Gastroesophageal sphincter (tissue), 4 donors: ENCODE results near the gene NUDT15. TPM values are rescaled to one million over a fixed set of nuclear protein-coding genes. Genes with fewer than 3 reads are reported as not detected.
A peak's percentile ranks its signal among the peaks of the same experiment; 100 is the strongest.
"Not testable (repeated sequence)": the region's sequence is repeated elsewhere in the genome, so short reads cannot be mapped to it uniquely, and the experiment has no call there.

Experiments
- ATAC-seq: fragments of 150-250 bp; one replicate; pipeline ENCODE4 v1.9.1; 2016; ENCODE audit warnings: mild to moderate bottlenecking, moderate library complexity
- H3K27ac ChIP-seq, 4 donors: fragments of 200-600 bp; sonication (generic) in 3 of 4; 1 replicate in 3 of 4; 2 replicates in 1 of 4; pipeline ENCODE4 v1.5.1; 2016 to 2019
- H3K27me3 ChIP-seq: fragments of 200-600 bp; sonication (generic); one replicate; pipeline ENCODE4 v1.5.1; 2019
- H3K36me3 ChIP-seq, 2 donors: fragments of 200-600 bp; sonication (generic); one replicate each; pipeline ENCODE4 v1.5.1; 2019; ENCODE audit warnings: control low read depth in 1 of 2
- H3K4me1 ChIP-seq, 3 donors: fragments of 200-600 bp; sonication (generic); 1 replicate in 2 of 3; 2 replicates in 1 of 3; pipeline ENCODE4 v1.5.1; 2016 to 2019; ENCODE audit warnings: control low read depth in 2 of 3
- H3K4me3 ChIP-seq, 2 donors: fragments of 200-600 bp; sonication (generic); one replicate each; pipeline ENCODE4 v1.5.1; 2019; ENCODE audit warnings: mild to moderate bottlenecking in 1 of 2, moderate library complexity in 1 of 2
- H3K9me3 ChIP-seq, 3 donors: fragments of 200-600 bp; sonication (generic); one replicate each; pipeline ENCODE4 v1.5.1; 2017 to 2019; ENCODE audit warnings: control low read depth in 2 of 3
- CTCF ChIP-seq, 4 experiments: fragments of 200-600 bp in 2 of 4; fragments of 450-650 bp in 2 of 4; sonication (generic) in 1 of 4; IDR thresholded peaks; one replicate each; pipeline ENCODE4 v1.5.1; 2017 to 2019; ENCODE audit warnings: antibody characterized with exemption in 4 of 4, mild to moderate bottlenecking in 2 of 4, moderate library complexity in 2 of 4
- EP300 ChIP-seq: sonication (generic); formaldehyde crosslinking; IDR thresholded peaks from one replicate; pipeline ENCODE4 v1.6.1; 2017; ENCODE audit warnings: antibody characterized with exemption, mild to moderate bottlenecking
- POLR2A ChIP-seq, 2 donors: fragments of 450-650 bp; IDR thresholded peaks; one replicate each; pipeline ENCODE4 v1.6.1; 2017; ENCODE audit warnings: antibody characterized with exemption in 2 of 2, mild to moderate bottlenecking in 2 of 2, moderate library complexity in 1 of 2
- POLR2AphosphoS5 ChIP-seq: sonication (generic); formaldehyde crosslinking; IDR thresholded peaks from one replicate; pipeline ENCODE4 v1.6.1; 2017; ENCODE audit warnings: antibody characterized with exemption
- WGBS, 2 donors: methylation state at CpG; one replicate each; pipeline ENCODE4 v1.1.5; 2018; ENCODE audit warnings: low coverage in 1 of 2; 5-methylcytosine and 5-hydroxymethylcytosine counted together
- total RNA-seq, 4 donors: library from RNA; depleted of rRNA; stranded (reverse); fragments of >200 nt; gene quantifications; one replicate each; pipeline ENCODE4 v1.1.0, GENCODE V29; 2016

NUDT15 gene
- total RNA-seq, 4 donors from 2014 or later = 6.1 to 7.5 (median 7.4) TPM

DNA sequence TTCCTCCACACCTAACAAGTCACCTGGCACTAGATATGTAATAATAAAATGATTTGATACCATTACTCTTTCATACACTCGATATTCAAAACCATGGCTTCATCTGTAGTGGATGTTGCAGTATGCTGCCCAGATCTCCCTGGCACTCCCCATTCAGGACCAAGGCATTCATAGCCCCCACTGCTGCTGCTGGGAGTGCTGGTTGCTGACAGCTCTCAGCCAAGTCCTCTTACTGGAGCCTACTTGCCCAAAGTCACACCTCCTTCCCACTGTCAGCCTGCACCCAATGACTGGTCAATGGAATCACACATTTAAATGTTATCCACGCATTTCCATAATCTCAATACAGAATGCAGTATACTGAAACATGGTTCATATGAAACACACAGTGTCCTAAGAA, 40.1 kb upstream of the NUDT15 start:
- no peak overlapping the region for H3K27ac ChIP-seq
- ATAC-seq = no peak
- H3K4me1 ChIP-seq = peaks cover 9 to 47% (median 11%) of the 10 kb centered on the region in 3 donors
- no peaks in the 10 kb centered on the region for H3K9me3 ChIP-seq
- TF ChIP-seq POLR2AphosphoS5 = no peak
- no peak for TF ChIP-seq POLR2A (IDR thresholded peaks at IDR 0.05)
- TF ChIP-seq CTCF (IDR thresholded peaks at IDR 0.05) = no peak
- TF ChIP-seq EP300 = no peak
- 92 to 93% methylated on average over 1 to 2 of the region's 2 CpGs for WGBS, 2 donors
- no peaks in the 10 kb centered on the region for H3K27me3 ChIP-seq
- H3K36me3 ChIP-seq = peaks cover 0 to 23% of the 10 kb centered on the region in 2 donors
- H3K4me3 ChIP-seq = no peak overlapping the region

- Histone ChIP-seq H3K9me3 (no peaks in the 10 kb centered on the region), H3K4me1 (peaks cover 9 to 47% (median 11%) of the 10 kb centered on the region in 3 donors), H3K36me3 (peaks cover 0 to 7% of the 10 kb centered on the region in 2 donors), H3K27ac (peak overlapping the region in 1 of 4 donors; percentile 90), H3K27me3 (no peaks in the 10 kb centered on the region), H3K4me3 (peak overlapping the region; percentile 79 to 99)
- no peak for ATAC-seq
- no peak for TF ChIP-seq EP300
- TF ChIP-seq POLR2A (IDR thresholded peaks at IDR 0.05) = no peak
- 29 to 33% methylated on average over 5 of the region's 5 CpGs for WGBS, 2 donors
Measured at GRCh38 chr13:47999973-48000372, 37.6 kb upstream of the NUDT15 start.

- 0% methylated on average over 3 of the region's 25 CpGs; no CpG with 5 or more reads in 1 of the 2 donors for WGBS, 2 donors
- TF ChIP-seq CTCF (IDR thresholded peaks at IDR 0.05) (no peak), POLR2AphosphoS5 (no peak), POLR2A (IDR thresholded peaks at IDR 0.05) (no peak), EP300 (no peak)
- Histone ChIP-seq H3K36me3 (peaks cover 0 to 7% of the 10 kb centered on the region in 2 donors), H3K27ac (peak overlapping the region; percentile 76 to 92 (median 88)), H3K4me3 (peak overlapping the region; percentile 79 to 99), H3K27me3 (no peaks in the 10 kb centered on the region), H3K9me3 (no peaks in the 10 kb centered on the region), H3K4me1 (peaks cover 9 to 47% (median 11%) of the 10 kb centered on the region in 3 donors)
- ATAC-seq = peak; percentile 44
Measured at GRCh38 chr13:48000559-48001113, 36.9 kb upstream of the NUDT15 start.

- ATAC-seq = peak; percentile 98
- H3K27me3 ChIP-seq = no peaks in the 10 kb centered on the region
- H3K4me3 ChIP-seq = peak within 1 kb of the TSS; percentile 79 to 99
- H3K27ac ChIP-seq = peak within 1 kb of the TSS; percentile 76 to 92 (median 88)
- H3K9me3 ChIP-seq = no peaks in the 10 kb centered on the region
- H3K36me3 ChIP-seq = peaks cover 0 to 1% of the 10 kb centered on the region in 2 donors
- TF ChIP-seq POLR2A (IDR thresholded peaks at IDR 0.05) (peak; percentile 44 to 52), POLR2AphosphoS5 (peak; percentile 69), EP300 (no peak), CTCF (IDR thresholded peaks at IDR 0.05) (no peak)
- H3K4me1 ChIP-seq = peaks cover 9 to 47% (median 11%) of the 10 kb centered on the region in 3 donors
- 7 to 17% methylated on average over 3 to 21 of the region's 52 CpGs for WGBS, 2 donors
Measured at GRCh38 chr13:48001114-48001881, 36.2 kb upstream of the NUDT15 start, which contains the start of gene SUCLA2. Gene SUCLA2, minus strand, starts transcription at chr13:48001273. Its CDS starts 4 bp downstream, at chr13:48001269.

- Histone ChIP-seq H3K27ac (peak overlapping the region in 1 of 4 donors; percentile 90), H3K4me1 (peaks cover 9 to 42% (median 11%) of the 10 kb centered on the region in 3 donors), H3K4me3 (peak overlapping the region in 1 of 2 donors; percentile 79)
- WGBS, 2 donors = 3 to 47% methylated on average over 3 to 4 of the region's 5 CpGs
- ATAC-seq, H3K27me3 ChIP-seq, H3K36me3 ChIP-seq, H3K9me3 ChIP-seq: not testable (repeated sequence)
Measured at GRCh38 chr13:48001999-48002398, 35.5 kb upstream of the NUDT15 start.
